Tibial nerve (tissue), 3 donors: ENCODE results near the gene CNP.

Source experiments
- EP300 ChIP-seq, 2 donors: sonication (generic); formaldehyde crosslinking; IDR thresholded peaks; one replicate each; pipeline ENCODE4 v1.6.1; 2017; ENCODE audit warnings: antibody characterized with exemption in 2 of 2, mild to moderate bottlenecking in 1 of 2
- POLR2A ChIP-seq, 2 donors: fragments of 450-650 bp; IDR thresholded peaks; one replicate each; pipeline ENCODE4 v1.6.1; 2017; ENCODE audit warnings: antibody characterized with exemption in 2 of 2, mild to moderate bottlenecking in 2 of 2, moderate library complexity in 2 of 2

- no peak for TF ChIP-seq POLR2A (IDR thresholded peaks at IDR 0.05)
- no peak for TF ChIP-seq EP300 (IDR thresholded peaks at IDR 0.05)
These were observed 19.3 kb downstream of the CNP start for GRCh38 chr17:41985919-41986318.
